Uterus (tissue), 4 donors: ENCODE results near the gene PRKG1. TPM values are rescaled to one million over a fixed set of nuclear protein-coding genes. Genes with fewer than 3 reads are reported as not detected.

Source experiments
- DNase-seq, 2 donors: peaks; one replicate each; pipeline ENCODE4 v3.0.0-alpha.2; 2019 to 2020
- H3K27ac ChIP-seq, 2 donors: fragments of 200-600 bp; sonication (generic); 1 replicate in 1 of 2; 2 replicates in 1 of 2; pipeline ENCODE4 v1.5.1; 2016 to 2018
- H3K27me3 ChIP-seq, 2 donors: fragments of 200-600 bp; sonication (generic); one replicate each; pipeline ENCODE4 v1.5.1; 2018 to 2019; ENCODE audit warnings: control low read depth in 1 of 2
- H3K36me3 ChIP-seq, 2 donors: fragments of 200-600 bp; sonication (generic); one replicate each; pipeline ENCODE4 v1.5.1; 2019; ENCODE audit warnings: control low read depth in 1 of 2
- H3K4me1 ChIP-seq, 2 donors: fragments of 200-600 bp; sonication (generic); one replicate each; pipeline ENCODE4 v1.5.1; 2018 to 2019; ENCODE audit warnings: control low read depth in 1 of 2
- H3K4me3 ChIP-seq, 2 donors: fragments of 200-600 bp; sonication (generic); 1 replicate in 1 of 2; 2 replicates in 1 of 2; pipeline ENCODE4 v1.5.1; 2018 to 2019; ENCODE audit warnings: mild to moderate bottlenecking in 1 of 2
- H3K9me3 ChIP-seq, 2 donors: fragments of 200-600 bp; sonication (generic); one replicate each; pipeline ENCODE4 v1.5.1; 2019; ENCODE audit warnings: control low read depth in 1 of 2
- POLR2A ChIP-seq, 2 donors: fragments of 450-650 bp; IDR thresholded peaks; one replicate each; pipeline ENCODE4 v1.6.1; 2016; ENCODE audit warnings: antibody characterized with exemption in 2 of 2, mild to moderate bottlenecking in 1 of 2, moderate library complexity in 1 of 2
- intact Hi-C: fragments of 100-400 bp; cut with DNase I; formaldehyde crosslinking; loops from one replicate; pipeline ENCODE4 v1.15.1; 2023; ENCODE audit warnings: low total_unique reads
- total RNA-seq, 4 donors: library from RNA; depleted of rRNA in 3 of 4; stranded (reverse); fragments of >200 nt in 3 of 4; gene quantifications; one replicate each; pipeline versions ENCODE4 v1.1.0 to v1.2.4, GENCODE V29; 2014 to 2023
- TF ChIP-seq, protein P1 (sequence below), 4 experiments: fragments of 200-600 bp in 2 of 4; fragments of 450-650 bp in 2 of 4; sonication (generic) in 2 of 4; IDR thresholded peaks; one replicate each; pipeline ENCODE4 v1.5.1; 2016 to 2019; ENCODE audit warnings: antibody characterized with exemption in 4 of 4, mild to moderate bottlenecking in 2 of 4, moderate library complexity in 1 of 4
- donor health status: DM: yes; HTN: yes; CAD: no.

PRKG1 gene
- total RNA-seq, 4 donors from 2014 or later, result 32.4 to 136 (median 69.6) TPM

DNA sequence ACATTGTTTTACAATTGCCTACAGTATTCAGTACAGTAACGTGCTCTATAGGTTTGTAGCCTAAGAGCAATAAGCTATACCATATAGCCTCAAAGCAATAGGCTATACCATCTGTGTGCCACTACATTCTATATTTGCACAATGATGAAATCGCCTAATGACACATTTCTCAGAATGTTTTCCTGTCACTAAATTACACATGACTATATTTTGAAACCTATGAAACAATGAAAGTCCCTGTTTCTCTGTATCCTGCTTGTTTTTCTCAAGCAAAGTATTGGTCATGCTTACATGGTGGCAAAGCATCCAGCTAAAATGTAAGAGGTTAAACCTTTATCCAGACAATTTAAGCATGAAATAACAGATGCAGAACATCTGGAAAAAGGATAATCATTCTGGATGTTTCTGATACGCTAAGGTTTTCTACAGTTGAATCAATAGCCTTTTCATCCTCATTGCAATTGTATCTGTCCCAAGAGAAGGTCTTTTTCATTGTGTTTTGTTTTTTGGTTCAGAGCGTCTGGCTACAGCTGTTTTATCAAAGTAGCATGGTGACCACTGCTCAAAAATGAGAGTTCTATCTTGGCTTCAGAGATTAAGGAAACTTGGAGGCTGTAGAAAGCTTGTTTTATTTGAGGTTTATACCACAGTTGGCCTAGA lies 543.4 kb downstream of the PRKG1 start:
- Histone ChIP-seq H3K9me3 (no peaks in the 10 kb centered on the region), H3K27ac (no peak overlapping the region), H3K4me3 (no peak overlapping the region), H3K36me3 (no peaks in the 10 kb centered on the region), H3K27me3 (no peaks in the 10 kb centered on the region), H3K4me1 (no peaks in the 10 kb centered on the region)
- intact Hi-C loops, result no loop called here
- DNase-seq, result no peak
- no peak for TF ChIP-seq POLR2A (IDR thresholded peaks at IDR 0.05)
- TF ChIP-seq, protein P1, sequence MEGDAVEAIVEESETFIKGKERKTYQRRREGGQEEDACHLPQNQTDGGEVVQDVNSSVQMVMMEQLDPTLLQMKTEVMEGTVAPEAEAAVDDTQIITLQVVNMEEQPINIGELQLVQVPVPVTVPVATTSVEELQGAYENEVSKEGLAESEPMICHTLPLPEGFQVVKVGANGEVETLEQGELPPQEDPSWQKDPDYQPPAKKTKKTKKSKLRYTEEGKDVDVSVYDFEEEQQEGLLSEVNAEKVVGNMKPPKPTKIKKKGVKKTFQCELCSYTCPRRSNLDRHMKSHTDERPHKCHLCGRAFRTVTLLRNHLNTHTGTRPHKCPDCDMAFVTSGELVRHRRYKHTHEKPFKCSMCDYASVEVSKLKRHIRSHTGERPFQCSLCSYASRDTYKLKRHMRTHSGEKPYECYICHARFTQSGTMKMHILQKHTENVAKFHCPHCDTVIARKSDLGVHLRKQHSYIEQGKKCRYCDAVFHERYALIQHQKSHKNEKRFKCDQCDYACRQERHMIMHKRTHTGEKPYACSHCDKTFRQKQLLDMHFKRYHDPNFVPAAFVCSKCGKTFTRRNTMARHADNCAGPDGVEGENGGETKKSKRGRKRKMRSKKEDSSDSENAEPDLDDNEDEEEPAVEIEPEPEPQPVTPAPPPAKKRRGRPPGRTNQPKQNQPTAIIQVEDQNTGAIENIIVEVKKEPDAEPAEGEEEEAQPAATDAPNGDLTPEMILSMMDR (IDR thresholded peaks at IDR 0.05), result no peak

DNA sequence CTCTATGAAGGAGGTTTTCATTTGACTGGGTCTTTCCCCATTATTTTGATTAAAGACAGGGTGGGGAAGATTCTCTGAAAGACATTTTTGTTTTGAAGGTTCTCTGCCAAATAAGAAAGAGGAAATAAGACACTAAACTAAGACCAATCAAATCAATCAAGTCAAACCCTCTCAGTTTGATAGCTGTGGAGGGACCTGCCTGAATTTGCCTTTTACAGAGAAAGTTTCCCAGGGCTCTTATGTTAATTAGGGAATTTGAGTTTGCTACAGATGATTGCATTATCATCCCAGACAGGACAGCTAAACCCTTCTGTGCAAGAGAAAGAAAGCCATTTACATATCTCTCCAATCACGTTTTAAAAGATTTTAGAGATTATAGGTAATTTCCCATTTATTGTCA lies 545.1 kb downstream of the PRKG1 start:
- H3K27ac ChIP-seq, result no peak overlapping the region
- intact Hi-C loops, result no loop called here
- TF ChIP-seq, protein P1 (IDR thresholded peaks at IDR 0.05), result no peak
- no peak for TF ChIP-seq POLR2A (IDR thresholded peaks at IDR 0.05)
- no peaks in the 10 kb centered on the region for H3K27me3 ChIP-seq
- H3K36me3 ChIP-seq, result no peaks in the 10 kb centered on the region
- DNase-seq, result no peak
- H3K4me3 ChIP-seq, result no peak overlapping the region
- H3K4me1 ChIP-seq, result no peaks in the 10 kb centered on the region
- H3K9me3 ChIP-seq, result no peaks in the 10 kb centered on the region

DNA sequence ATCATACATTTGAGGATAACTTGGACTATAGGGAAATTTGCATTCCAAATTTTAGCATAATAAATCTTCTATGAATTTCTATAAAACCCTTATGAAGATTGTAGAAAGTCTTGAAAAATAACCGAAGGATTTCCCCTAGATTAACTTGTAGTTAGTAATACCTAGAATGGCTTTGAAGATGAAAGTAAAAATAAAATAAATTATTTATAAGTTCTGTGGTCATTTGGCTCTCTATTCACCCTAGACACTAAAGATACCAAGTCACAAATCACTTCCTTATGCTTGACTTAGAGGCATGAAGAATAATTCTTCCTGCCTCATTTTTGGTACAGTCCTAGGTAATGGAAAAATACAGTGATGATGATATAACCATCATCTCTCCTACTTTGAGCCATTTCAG lies 545.8 kb downstream of the PRKG1 start:
- Histone ChIP-seq H3K9me3 (no peaks in the 10 kb centered on the region), H3K4me1 (no peaks in the 10 kb centered on the region), H3K4me3 (no peak overlapping the region), H3K36me3 (no peaks in the 10 kb centered on the region), H3K27me3 (no peaks in the 10 kb centered on the region), H3K27ac (no peak overlapping the region)
- intact Hi-C loops, result no loop called here
- TF ChIP-seq, protein P1 (IDR thresholded peaks at IDR 0.05), result no peak
- no peak for TF ChIP-seq POLR2A (IDR thresholded peaks at IDR 0.05)
- no peak for DNase-seq

DNA sequence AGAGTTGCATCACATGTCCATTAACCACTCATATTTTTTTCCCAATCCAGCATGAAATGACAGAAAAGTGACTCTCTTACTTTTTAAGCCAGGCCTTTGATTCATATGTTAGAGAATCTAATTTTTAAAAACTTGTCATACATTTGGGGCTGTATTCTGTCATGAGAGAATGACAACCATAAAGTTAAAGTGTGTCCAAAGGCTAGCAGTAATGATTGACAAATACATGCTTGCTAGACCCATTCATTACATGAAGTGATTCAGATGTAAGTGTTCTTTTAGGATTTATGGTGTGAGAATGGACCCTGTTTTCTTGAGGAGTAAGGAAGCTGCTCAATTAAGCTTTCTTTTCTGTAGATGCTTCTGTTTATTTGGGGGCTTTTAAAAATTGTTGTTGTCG lies 549.7 kb downstream of the PRKG1 start:
- Histone ChIP-seq H3K4me1 (no peaks in the 10 kb centered on the region), H3K4me3 (no peak overlapping the region), H3K27ac (no peak overlapping the region), H3K36me3 (no peaks in the 10 kb centered on the region), H3K9me3 (no peaks in the 10 kb centered on the region), H3K27me3 (no peaks in the 10 kb centered on the region)
- DNase-seq, result no peak
- intact Hi-C loops, result no loop called here
- TF ChIP-seq POLR2A (IDR thresholded peaks at IDR 0.05), result no peak
- TF ChIP-seq, protein P1 (IDR thresholded peaks at IDR 0.05), result no peak

DNA sequence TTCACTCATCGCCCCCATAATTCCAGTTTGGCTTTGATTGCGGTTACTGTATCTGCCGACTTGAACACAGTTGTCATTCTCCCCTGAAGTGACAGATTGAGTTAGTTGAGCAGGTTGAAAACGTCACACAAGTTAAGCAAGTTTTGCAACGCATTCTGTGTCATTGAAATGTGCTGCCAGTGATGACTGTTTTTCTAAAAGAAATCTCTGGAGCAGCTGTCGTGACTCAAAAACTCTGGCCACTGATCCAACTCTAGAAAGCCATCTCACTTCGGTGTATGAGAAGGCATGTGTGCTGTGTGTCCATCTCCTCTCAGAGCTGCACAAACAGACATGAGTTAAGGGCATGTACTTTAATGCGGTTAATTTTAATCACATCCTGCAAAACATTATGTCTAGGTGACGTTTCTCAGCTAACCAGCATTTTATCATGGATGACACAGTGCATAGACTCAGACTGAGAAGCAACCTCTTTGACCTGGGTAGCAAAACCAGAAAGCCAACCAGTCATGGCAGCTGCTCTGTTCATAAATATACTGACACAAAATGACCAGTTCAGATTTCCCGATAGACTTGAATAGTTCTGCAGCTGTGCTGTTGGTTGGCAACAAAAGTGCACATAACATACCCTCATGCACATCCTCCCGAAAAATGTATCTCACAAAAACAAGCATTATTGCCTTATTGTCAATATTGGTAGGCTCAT lies 555.8 kb downstream of the PRKG1 start:
- TF ChIP-seq, protein P1 (IDR thresholded peaks at IDR 0.05), result no peak
- TF ChIP-seq POLR2A (IDR thresholded peaks at IDR 0.05), result no peak
- Histone ChIP-seq H3K4me3 (no peak overlapping the region), H3K27me3 (no peaks in the 10 kb centered on the region), H3K9me3 (no peaks in the 10 kb centered on the region), H3K27ac (no peak overlapping the region), H3K4me1 (no peaks in the 10 kb centered on the region), H3K36me3 (no peaks in the 10 kb centered on the region)
- intact Hi-C loops, result no loop called here
- peak in 1 of 2 donors; percentile 20 for DNase-seq
